Smooth muscle cell (in vitro differentiated cells): ENCODE results near the gene RUNX1. TPM values are rescaled to one million over a fixed set of nuclear protein-coding genes. Genes with fewer than 3 reads are reported as not detected.

Experiments used
- DNase-seq: peaks from one replicate; lab custom pipeline; 2025; ENCODE audit not compliant: unreplicated experiment; lab: John Stamatoyannopoulos, UW
- H2AFZ ChIP-seq: fragments of 200-600 bp; sonication (generic); 2 replicates; pipeline ENCODE4 v1.6.0; 2016; ENCODE audit warnings: antibody characterized with exemption, low read depth, mild to moderate bottlenecking
- H3F3A ChIP-seq: fragments of 200-600 bp; sonication (generic); 2 replicates; pipeline ENCODE4 v1.6.0; 2017; ENCODE audit warnings: antibody characterized with exemption, low read depth
- H3K27ac ChIP-seq: fragments of 200-600 bp; sonication (generic); 2 replicates; pipeline ENCODE4 v1.5.1; 2016; ENCODE audit warnings: low read depth, mild to moderate bottlenecking
- H3K27me3 ChIP-seq: fragments of 200-600 bp; sonication (generic); 2 replicates; pipeline ENCODE4 v1.6.1; 2016; ENCODE audit warnings: low read depth, mild to moderate bottlenecking
- H3K36me3 ChIP-seq: fragments of 200-600 bp; sonication (generic); 2 replicates; pipeline ENCODE4 v1.5.1; 2016; ENCODE audit warnings: low read depth
- H3K4me1 ChIP-seq: fragments of 200-600 bp; sonication (generic); 2 replicates; pipeline ENCODE4 v1.5.1; 2016; ENCODE audit warnings: low read depth
- H3K4me2 ChIP-seq: fragments of 200-600 bp; sonication (generic); 2 replicates; pipeline ENCODE4 v1.6.0; 2016; ENCODE audit warnings: mild to moderate bottlenecking
- H3K4me3 ChIP-seq: fragments of 200-600 bp; sonication (generic); 2 replicates; pipeline ENCODE4 v1.5.1; 2016; ENCODE audit warnings: mild to moderate bottlenecking
- H3K79me2 ChIP-seq: fragments of 200-600 bp; sonication (generic); 2 replicates; pipeline ENCODE4 v1.6.0; 2016; ENCODE audit warnings: low read depth, mild to moderate bottlenecking
- H3K9ac ChIP-seq: fragments of 200-600 bp; sonication (generic); 2 replicates; pipeline ENCODE4 v1.6.0; 2016; ENCODE audit warnings: low read depth
- H3K9me3 ChIP-seq: fragments of 200-600 bp; sonication (generic); replicated peaks from 2 replicates; pipeline ENCODE4 v1.5.1; 2016; ENCODE audit warnings: low read depth
- H4K20me1 ChIP-seq: fragments of 200-600 bp; sonication (generic); 2 replicates; pipeline ENCODE4 v1.6.0; 2016; ENCODE audit warnings: low read depth
- CTCF ChIP-seq: fragments of 200-600 bp; sonication (generic); IDR thresholded peaks from 2 replicates; pipeline ENCODE4 v1.5.1; 2017; ENCODE audit warnings: borderline replicate concordance, mild to moderate bottlenecking, antibody characterized with exemption; ENCODE audit not compliant: insufficient read depth, poor library complexity, severe bottlenecking
- WGBS: methylation state at CpG from one replicate; pipeline ENCODE4 v1.1.7; 2016; ENCODE audit warnings: low lambda C conversion rate; 5-methylcytosine and 5-hydroxymethylcytosine counted together
- polyA plus RNA-seq: library from polyadenylated mRNA; unstranded; fragments of >200 nt; fragmentation: Nextera tagmentation; extraction: Ambion mirVana; gene quantifications from 2 replicates; pipeline ENCODE4 v1.2.1, GENCODE V29; 2016
- total RNA-seq: library from RNA; depleted of rRNA; stranded (reverse); fragments of >200 nt; gene quantifications from 2 replicates; pipeline ENCODE4 v1.2.3, GENCODE V29; 2014

Gene RUNX1
- total and polyA plus RNA-seq, 2 experiments from 2014 or later, result 33.4 to 97.6 TPM

DNA sequence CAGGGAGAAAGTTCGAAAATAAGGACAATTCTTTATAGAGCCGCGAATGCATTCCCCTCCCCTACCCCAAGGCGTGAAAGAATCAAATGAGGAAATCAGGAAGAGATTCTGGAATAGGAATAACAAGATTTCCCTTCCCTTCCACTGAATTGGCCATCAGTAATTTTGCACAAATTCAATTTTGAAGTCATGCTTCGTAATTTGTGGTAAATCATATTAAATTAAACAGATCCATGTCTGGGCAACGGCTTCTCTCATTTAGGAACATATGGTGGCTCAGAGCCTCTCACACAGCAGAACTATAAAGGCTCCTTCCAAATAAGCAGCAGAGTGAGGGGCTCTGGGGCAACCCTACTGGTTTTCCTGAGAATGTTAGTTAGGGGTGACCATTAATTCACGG is 227.4 kb downstream of the RUNX1 start:
- DNase-seq, result no peak
- H3K79me2 ChIP-seq, result peaks cover 19% of the 10 kb centered on the region
- 97% methylated on average over 7 of the region's 7 CpGs for WGBS
- H3F3A ChIP-seq, result peaks cover 59% of the 10 kb centered on the region
- H3K27ac ChIP-seq, result peak overlapping the region; percentile 89
- H3K4me1 ChIP-seq, result no peaks in the 10 kb centered on the region
- H4K20me1 ChIP-seq, result peaks cover 90% of the 10 kb centered on the region
- peaks cover 12% of the 10 kb centered on the region for H3K36me3 ChIP-seq
- no peak overlapping the region for H2AFZ ChIP-seq
- H3K27me3 ChIP-seq, result no peaks in the 10 kb centered on the region
- no peak overlapping the region for H3K9ac ChIP-seq
- no peak overlapping the region for H3K4me2 ChIP-seq
- TF ChIP-seq CTCF, result no peak
- H3K4me3 ChIP-seq, result no peak overlapping the region
- H3K9me3 ChIP-seq, result no peaks in the 10 kb centered on the region

GRCh38 chr21:34820051-34820450 is 229.1 kb downstream of the RUNX1 start:
- no peaks in the 10 kb centered on the region for H3K27me3 ChIP-seq
- H3K4me3 ChIP-seq, result no peak overlapping the region
- 83% methylated on average over 9 of the region's 9 CpGs for WGBS
- peak overlapping the region; percentile 100 for H3K27ac ChIP-seq
- no peak for TF ChIP-seq CTCF
- peaks cover 68% of the 10 kb centered on the region for H3F3A ChIP-seq
- H3K79me2 ChIP-seq, result peaks cover 19% of the 10 kb centered on the region
- H2AFZ ChIP-seq, result no peak overlapping the region
- H4K20me1 ChIP-seq, result peaks cover 91% of the 10 kb centered on the region
- no peak for DNase-seq
- no peaks in the 10 kb centered on the region for H3K9me3 ChIP-seq
- peaks cover 11% of the 10 kb centered on the region for H3K36me3 ChIP-seq
- no peak overlapping the region for H3K4me2 ChIP-seq
- H3K4me1 ChIP-seq, result peaks cover 1% of the 10 kb centered on the region
- no peak overlapping the region for H3K9ac ChIP-seq

GRCh38 chr21:34819357-34819999 is 229.6 kb downstream of the RUNX1 start:
- peaks cover 11% of the 10 kb centered on the region for H3K36me3 ChIP-seq
- WGBS, result 74% methylated on average over 15 of the region's 15 CpGs
- H3K4me1 ChIP-seq, result peaks cover 6% of the 10 kb centered on the region
- no peak for DNase-seq
- TF ChIP-seq CTCF, result no peak
- peaks cover 22% of the 10 kb centered on the region for H3K79me2 ChIP-seq
- H3K9ac ChIP-seq, result no peak overlapping the region
- peak overlapping the region; percentile 100 for H3K27ac ChIP-seq
- no peak overlapping the region for H3K4me2 ChIP-seq
- peaks cover 97% of the 10 kb centered on the region for H4K20me1 ChIP-seq
- no peak overlapping the region for H3K4me3 ChIP-seq
- peaks cover 71% of the 10 kb centered on the region for H3F3A ChIP-seq
- no peaks in the 10 kb centered on the region for H3K9me3 ChIP-seq
- H2AFZ ChIP-seq, result no peak overlapping the region
- H3K27me3 ChIP-seq, result no peaks in the 10 kb centered on the region

- peak overlapping the region; percentile 100 for H3K27ac ChIP-seq
- H4K20me1 ChIP-seq, result peaks cover 100% of the 10 kb centered on the region
- peaks cover 27% of the 10 kb centered on the region for H3K79me2 ChIP-seq
Observed at GRCh38 chr21:34818662-34819158, 230.4 kb downstream of the RUNX1 start.

More at GRCh38 chr21:34818662-34819158, 230.4 kb downstream of the RUNX1 start:
- peaks cover 71% of the 10 kb centered on the region for H3F3A ChIP-seq
- no peak overlapping the region for H3K9ac ChIP-seq
- no peaks in the 10 kb centered on the region for H3K9me3 ChIP-seq
- no peak for DNase-seq
- no peak for TF ChIP-seq CTCF
- H3K4me1 ChIP-seq, result peaks cover 14% of the 10 kb centered on the region
- H3K4me3 ChIP-seq, result no peak overlapping the region
- no peak overlapping the region for H2AFZ ChIP-seq
- 51% methylated on average over 8 of the region's 8 CpGs for WGBS
- H3K36me3 ChIP-seq, result peaks cover 11% of the 10 kb centered on the region
- H3K4me2 ChIP-seq, result no peak overlapping the region
- no peaks in the 10 kb centered on the region for H3K27me3 ChIP-seq
